Measurements from ENCODE around the gene SUB1.

DNA sequence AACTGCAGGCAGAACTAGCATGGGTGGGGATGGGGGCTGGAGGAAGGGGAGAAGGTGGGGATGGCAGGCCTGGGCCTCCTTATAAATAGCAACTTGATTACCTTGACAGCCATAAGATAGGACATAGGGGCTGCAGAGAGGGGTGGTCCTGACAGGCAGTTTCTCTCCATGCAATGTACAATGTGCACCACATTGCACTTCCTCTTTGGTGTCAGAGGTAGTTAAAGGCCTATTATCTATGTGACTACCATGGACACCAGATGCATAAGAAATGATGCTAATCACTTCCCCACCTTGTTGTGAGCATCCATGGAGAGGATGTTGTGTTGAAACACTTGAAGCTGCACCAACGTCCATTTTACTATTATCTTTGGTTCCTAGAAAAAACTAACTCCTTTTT is 20.2 kb upstream of the SUB1 start:
- TF ChIP-seq POLR2AphosphoS5 (IDR thresholded peaks at IDR 0.05) (no peak), EP300 (IDR thresholded peaks at IDR 0.05) (no peak)
- TF ChIP-seq, protein P1, sequence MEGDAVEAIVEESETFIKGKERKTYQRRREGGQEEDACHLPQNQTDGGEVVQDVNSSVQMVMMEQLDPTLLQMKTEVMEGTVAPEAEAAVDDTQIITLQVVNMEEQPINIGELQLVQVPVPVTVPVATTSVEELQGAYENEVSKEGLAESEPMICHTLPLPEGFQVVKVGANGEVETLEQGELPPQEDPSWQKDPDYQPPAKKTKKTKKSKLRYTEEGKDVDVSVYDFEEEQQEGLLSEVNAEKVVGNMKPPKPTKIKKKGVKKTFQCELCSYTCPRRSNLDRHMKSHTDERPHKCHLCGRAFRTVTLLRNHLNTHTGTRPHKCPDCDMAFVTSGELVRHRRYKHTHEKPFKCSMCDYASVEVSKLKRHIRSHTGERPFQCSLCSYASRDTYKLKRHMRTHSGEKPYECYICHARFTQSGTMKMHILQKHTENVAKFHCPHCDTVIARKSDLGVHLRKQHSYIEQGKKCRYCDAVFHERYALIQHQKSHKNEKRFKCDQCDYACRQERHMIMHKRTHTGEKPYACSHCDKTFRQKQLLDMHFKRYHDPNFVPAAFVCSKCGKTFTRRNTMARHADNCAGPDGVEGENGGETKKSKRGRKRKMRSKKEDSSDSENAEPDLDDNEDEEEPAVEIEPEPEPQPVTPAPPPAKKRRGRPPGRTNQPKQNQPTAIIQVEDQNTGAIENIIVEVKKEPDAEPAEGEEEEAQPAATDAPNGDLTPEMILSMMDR (IDR thresholded peaks at IDR 0.05): no peak

Data from esophagus muscularis mucosa (tissue), 4 donors.